Measurements from ENCODE around the gene SLC25A51.

The SLC25A51 gene

DNA sequence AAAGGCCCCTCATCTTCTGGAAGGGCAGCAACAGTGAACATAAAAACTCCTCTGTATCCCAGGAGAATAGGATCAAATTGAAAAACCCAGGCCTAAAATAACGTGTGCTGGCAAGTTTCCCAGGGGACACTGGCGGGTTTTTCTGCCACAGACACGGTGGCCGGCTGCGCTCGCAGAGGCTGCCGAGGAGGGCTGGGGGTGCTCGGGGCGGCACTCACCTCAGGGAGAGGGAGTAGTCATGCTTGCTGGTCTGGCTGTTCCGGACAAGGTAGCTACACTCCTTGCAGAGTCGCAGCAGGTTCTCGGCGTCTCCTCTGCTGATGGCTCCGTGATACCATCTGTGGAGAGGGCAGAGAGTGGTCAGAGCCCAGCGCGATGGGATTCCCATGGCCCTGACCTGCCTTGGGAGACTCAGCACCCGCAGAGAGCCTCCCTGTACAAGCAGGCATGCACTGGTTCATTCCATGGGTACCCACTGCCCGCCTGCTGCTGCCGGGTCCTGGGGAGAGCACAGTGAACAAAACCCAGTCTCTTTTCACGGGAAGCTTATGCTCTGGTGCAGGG is 44.6 kb upstream of the SLC25A51 start:
- H3K4me3 ChIP-seq (ENCODE audit: low read depth, low read length) = no peak overlapping the region
- TF ChIP-seq, protein P1, sequence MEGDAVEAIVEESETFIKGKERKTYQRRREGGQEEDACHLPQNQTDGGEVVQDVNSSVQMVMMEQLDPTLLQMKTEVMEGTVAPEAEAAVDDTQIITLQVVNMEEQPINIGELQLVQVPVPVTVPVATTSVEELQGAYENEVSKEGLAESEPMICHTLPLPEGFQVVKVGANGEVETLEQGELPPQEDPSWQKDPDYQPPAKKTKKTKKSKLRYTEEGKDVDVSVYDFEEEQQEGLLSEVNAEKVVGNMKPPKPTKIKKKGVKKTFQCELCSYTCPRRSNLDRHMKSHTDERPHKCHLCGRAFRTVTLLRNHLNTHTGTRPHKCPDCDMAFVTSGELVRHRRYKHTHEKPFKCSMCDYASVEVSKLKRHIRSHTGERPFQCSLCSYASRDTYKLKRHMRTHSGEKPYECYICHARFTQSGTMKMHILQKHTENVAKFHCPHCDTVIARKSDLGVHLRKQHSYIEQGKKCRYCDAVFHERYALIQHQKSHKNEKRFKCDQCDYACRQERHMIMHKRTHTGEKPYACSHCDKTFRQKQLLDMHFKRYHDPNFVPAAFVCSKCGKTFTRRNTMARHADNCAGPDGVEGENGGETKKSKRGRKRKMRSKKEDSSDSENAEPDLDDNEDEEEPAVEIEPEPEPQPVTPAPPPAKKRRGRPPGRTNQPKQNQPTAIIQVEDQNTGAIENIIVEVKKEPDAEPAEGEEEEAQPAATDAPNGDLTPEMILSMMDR (IDR thresholded peaks at IDR 0.05; ENCODE audit: borderline replicate concordance, insufficient read depth, low read depth, low read length) = no peak

DNA sequence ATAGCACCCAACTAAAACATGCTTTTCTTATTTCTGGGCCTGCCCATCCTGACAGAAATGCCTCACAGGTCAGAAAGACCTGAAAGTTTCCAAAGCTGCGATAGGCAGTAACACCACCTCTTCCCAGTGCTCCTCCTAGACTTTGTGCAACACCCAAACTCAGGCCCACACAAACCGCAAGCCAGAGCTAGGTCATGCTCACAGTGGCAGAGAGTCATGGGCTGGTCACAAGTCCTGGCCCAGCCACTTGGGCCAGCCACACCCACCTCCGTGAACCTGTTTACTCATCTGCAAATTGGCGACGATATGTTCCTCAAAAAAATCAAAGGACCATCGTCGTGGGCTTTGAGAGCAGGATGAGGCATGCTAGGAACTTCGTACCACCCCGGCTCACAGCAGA is 44.0 kb upstream of the SLC25A51 start:
- H3K4me3 ChIP-seq (ENCODE audit: low read depth, low read length) = no peak overlapping the region
- TF ChIP-seq, protein P1 (IDR thresholded peaks at IDR 0.05; ENCODE audit: borderline replicate concordance, insufficient read depth, low read depth, low read length) = no peak

DNA sequence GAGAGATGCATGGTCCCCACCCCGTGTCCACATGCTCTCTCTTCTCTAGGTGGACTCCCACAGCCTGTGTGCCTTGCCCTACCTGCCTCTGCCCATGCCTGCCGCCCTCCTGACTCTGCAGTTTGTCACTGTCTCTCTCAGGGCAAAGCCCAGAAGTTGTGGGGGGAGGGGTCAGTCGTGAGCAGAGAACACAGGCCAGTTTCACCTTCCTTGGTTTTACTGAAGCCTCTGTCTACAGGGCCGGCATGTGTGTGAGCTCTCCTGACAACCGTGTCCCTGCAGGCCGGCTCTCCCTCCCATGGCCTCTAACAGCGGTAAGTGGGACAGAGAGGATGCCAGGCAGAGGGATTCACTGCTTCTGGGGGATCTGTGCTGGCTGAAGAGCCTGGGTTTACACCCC is 43.5 kb upstream of the SLC25A51 start:
- TF ChIP-seq, protein P1 (IDR thresholded peaks at IDR 0.05; ENCODE audit: borderline replicate concordance, insufficient read depth, low read depth, low read length) = no peak
- H3K4me3 ChIP-seq (ENCODE audit: low read depth, low read length) = no peak overlapping the region

DNA sequence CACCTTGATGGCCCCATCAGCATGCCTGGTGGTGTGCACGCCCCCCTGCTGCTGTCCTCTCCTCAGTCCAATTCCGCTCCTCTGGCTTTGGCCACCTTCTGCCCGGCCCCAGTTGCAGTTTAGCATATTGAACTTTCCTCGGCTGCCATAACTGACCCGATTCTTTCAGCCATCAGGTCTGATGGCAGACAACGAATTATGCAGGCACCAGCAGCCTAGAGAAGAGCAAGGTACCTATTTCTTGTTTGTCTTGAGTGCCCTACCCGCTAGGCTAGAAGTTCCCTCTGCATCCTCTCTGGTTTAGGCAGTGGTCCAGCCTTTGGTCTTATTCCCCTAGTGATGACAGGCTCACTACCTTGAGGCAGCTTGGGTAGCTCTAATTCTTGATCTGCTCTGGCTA is 43.0 kb upstream of the SLC25A51 start:
- no peak overlapping the region for H3K4me3 ChIP-seq (ENCODE audit: low read depth, low read length)
- TF ChIP-seq, protein P1 (IDR thresholded peaks at IDR 0.05; ENCODE audit: borderline replicate concordance, insufficient read depth, low read depth, low read length) = no peak

DNA sequence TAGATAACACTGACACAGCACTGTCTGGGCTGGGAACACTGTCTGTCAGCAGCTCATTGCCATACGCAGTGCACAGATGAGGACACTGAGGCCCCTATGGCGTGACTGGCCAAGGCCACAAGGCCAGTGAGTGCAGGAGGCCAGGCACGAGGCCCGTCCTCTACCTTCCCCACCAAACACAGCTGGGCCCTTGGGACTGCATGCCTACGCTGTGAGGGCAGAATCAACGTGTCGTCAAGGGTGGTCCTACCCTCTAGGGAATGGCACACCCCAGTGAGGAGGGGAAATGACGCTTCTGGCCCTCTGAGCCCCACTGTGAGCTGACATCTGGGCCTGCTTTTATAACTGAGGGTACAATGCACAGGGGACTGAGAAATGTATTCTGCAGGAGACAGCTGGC is 42.1 kb upstream of the SLC25A51 start:
- TF ChIP-seq, protein P1 (IDR thresholded peaks at IDR 0.05; ENCODE audit: borderline replicate concordance, insufficient read depth, low read depth, low read length) = no peak
- no peak overlapping the region for H3K4me3 ChIP-seq (ENCODE audit: low read depth, low read length)

DNA sequence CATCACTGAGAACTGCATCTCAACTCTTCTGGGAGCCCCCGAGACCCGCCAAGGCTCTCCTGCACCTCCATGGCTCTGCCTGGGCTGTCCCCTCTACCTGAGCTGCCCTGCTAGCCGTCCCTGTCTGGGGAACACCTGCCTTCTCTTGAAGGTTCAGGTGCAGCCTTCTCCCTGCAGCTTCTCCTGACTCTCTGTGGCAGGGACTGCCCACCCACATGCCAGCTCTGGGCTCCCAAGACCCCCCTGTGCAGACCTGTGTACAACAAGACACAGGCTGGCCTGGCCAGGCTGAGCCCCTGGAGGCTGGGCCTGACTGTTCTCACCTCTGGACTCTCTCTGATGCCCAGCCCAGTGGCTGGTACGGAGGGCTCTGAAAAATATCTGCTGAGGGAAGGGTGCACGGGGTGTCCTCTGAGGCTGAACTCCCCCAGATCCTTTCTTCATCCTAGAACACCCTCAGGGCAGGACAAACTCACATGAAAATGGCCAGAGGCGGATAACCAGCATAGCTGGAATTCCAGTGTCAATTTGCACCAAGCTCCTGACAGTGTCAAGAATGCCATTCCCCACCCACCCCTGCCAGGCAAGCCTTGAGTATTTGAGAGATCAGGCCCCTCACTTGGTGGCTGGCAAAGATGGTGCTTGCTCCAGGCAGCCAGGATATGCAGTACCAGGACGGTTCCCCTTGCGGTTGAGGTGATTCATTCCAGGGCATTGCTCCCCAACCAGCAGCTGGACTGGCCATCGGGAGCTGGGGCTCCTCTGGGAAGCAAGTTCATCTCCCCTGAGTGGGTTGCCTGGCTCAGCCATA is 40.9 kb upstream of the SLC25A51 start:
- no peak overlapping the region for H3K4me3 ChIP-seq (ENCODE audit: low read depth, low read length)
- TF ChIP-seq, protein P1 (IDR thresholded peaks at IDR 0.05; ENCODE audit: borderline replicate concordance, insufficient read depth, low read depth, low read length) = no peak

DNA sequence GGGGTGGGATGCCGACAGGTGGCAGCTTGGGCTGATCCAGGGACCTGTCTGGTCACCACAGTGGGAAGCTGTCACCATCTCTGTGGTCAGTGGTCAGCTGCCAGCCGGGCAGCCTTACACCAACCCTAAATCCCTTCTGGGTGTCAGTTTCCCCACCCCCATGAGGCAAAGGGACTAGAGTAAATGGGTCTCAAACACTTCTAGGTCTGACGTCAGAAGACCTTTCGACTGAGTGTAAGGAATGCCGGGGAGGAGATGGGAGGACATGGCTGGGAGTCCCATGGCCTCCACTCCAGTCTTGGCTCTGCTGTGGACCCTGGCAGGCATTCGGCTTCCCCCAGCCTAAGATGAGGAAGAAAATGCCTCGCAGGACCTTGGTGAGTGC is 40.3 kb upstream of the SLC25A51 start:
- no peak overlapping the region for H3K4me3 ChIP-seq (ENCODE audit: low read depth, low read length)
- TF ChIP-seq, protein P1 (IDR thresholded peaks at IDR 0.05; ENCODE audit: borderline replicate concordance, insufficient read depth, low read depth, low read length) = no peak

Measured in GM12875 (cell line).